ENCODE measurements around the gene SH3PXD2A.

The SH3PXD2A gene

GRCh38 chr10:103877861-103878260 lies 22.5 kb upstream of the SH3PXD2A start:
- no peak for DNase-seq (ENCODE audit: low spot score)

GRCh38 chr10:103876155-103876554 lies 20.8 kb upstream of the SH3PXD2A start:
- no peak overlapping the region for H3K27ac ChIP-seq
- TF ChIP-seq CTCF (IDR thresholded peaks at IDR 0.05), result no peak
- DNase-seq (ENCODE audit: low spot score), result no peak
- no peak overlapping the region for H3K4me3 ChIP-seq

More at GRCh38 chr10:103877861-103878260, 22.5 kb upstream of the SH3PXD2A start:
- no peak overlapping the region for H3K4me3 ChIP-seq
- TF ChIP-seq CTCF (IDR thresholded peaks at IDR 0.05), result no peak
- H3K27ac ChIP-seq, result no peak overlapping the region

GRCh38 chr10:103874730-103875129 lies 19.4 kb upstream of the SH3PXD2A start:
- DNase-seq (ENCODE audit: low spot score), result no peak
- no peak overlapping the region for H3K27ac ChIP-seq
- TF ChIP-seq CTCF (IDR thresholded peaks at IDR 0.05), result no peak
- no peak overlapping the region for H3K4me3 ChIP-seq

GRCh38 chr10:103872137-103872931 lies 17.0 kb upstream of the SH3PXD2A start:
- TF ChIP-seq CTCF (IDR thresholded peaks at IDR 0.05), result no peak
- DNase-seq (ENCODE audit: low spot score), result no peak
- H3K4me3 ChIP-seq, result no peak overlapping the region

GRCh38 chr10:103871006-103871405 lies 15.6 kb upstream of the SH3PXD2A start:
- no peak overlapping the region for H3K4me3 ChIP-seq
- no peak overlapping the region for H3K27ac ChIP-seq
- no peak for DNase-seq (ENCODE audit: low spot score)
- TF ChIP-seq CTCF (IDR thresholded peaks at IDR 0.05), result no peak

More at GRCh38 chr10:103872137-103872931, 17.0 kb upstream of the SH3PXD2A start:
- no peak overlapping the region for H3K27ac ChIP-seq

GRCh38 chr10:103870516-103870915 lies 15.1 kb upstream of the SH3PXD2A start:
- no peak for DNase-seq (ENCODE audit: low spot score)
- Histone ChIP-seq H3K4me3 (no peak overlapping the region), H3K27ac (no peak overlapping the region)
- TF ChIP-seq CTCF (IDR thresholded peaks at IDR 0.05), result no peak

- DNase-seq (ENCODE audit: low spot score), result no peak
- TF ChIP-seq CTCF (IDR thresholded peaks at IDR 0.05), result no peak
- H3K4me3 ChIP-seq, result no peak overlapping the region
- H3K27ac ChIP-seq, result no peak overlapping the region
Measured at GRCh38 chr10:103869336-103869735, 14.0 kb upstream of the SH3PXD2A start.
